Naive thymus-derived CD8-positive, alpha-beta T cell (primary cell): ENCODE measurements around the gene KAT8. TPM values are rescaled to one million over a fixed set of nuclear protein-coding genes. Genes with fewer than 3 reads are reported as not detected.

Source experiments
- ATAC-seq, 2 donors: fragments of 150-1000 bp; cut with Tn5 transposase in 1 of 2; sonication (Bioruptor Pico), chemical (Tn5 transposase) in 1 of 2; 1 replicate in 1 of 2; 2 replicates in 1 of 2; pipeline ENCODE4 v1.10.0; 2021; ENCODE audit warnings: mild to moderate bottlenecking in 2 of 2, moderate library complexity in 2 of 2
- POLR2A ChIA-PET: fragments of 350-600 bp; sonication (Branson Sonifier 250); formaldehyde crosslinking; loops from one replicate; lab custom pipeline; 2021; ENCODE audit warnings: antibody characterized with exemption; lab: Charles Lee
- DNase-seq, 10 donors: peaks; one replicate each; pipeline versions ENCODE4 v3.0.0 to v3.0.0-alpha.2; 2020 to 2022
- H3K27ac Mint-ChIP-seq, 10 donors: one replicate each; pipeline ENCODE4 v1.8.0; 2020 to 2022; ENCODE audit warnings: mild to moderate bottlenecking in 10 of 10, mixed read lengths in 10 of 10, moderate library complexity in 4 of 10, inconsistent platforms in 1 of 10
- H3K27me3 Mint-ChIP-seq, 5 donors: one replicate each; pipeline ENCODE4 v1.8.0; 2021 to 2022; ENCODE audit warnings: mixed read lengths in 5 of 5
- H3K36me3 Mint-ChIP-seq, 3 donors: one replicate each; pipeline ENCODE4 v1.8.0; 2020 to 2022; ENCODE audit warnings: mixed read lengths in 3 of 3, mild to moderate bottlenecking in 2 of 3, inconsistent platforms in 1 of 3
- H3K4me1 Mint-ChIP-seq, 4 donors: one replicate each; pipeline ENCODE4 v1.8.0; 2021 to 2022; ENCODE audit warnings: mixed read lengths in 4 of 4
- H3K4me3 Mint-ChIP-seq, 10 donors: one replicate each; pipeline ENCODE4 v1.8.0; 2020 to 2022; ENCODE audit warnings: mild to moderate bottlenecking in 10 of 10, mixed read lengths in 10 of 10, moderate library complexity in 6 of 10, inconsistent platforms in 1 of 10
- H3K9me3 Mint-ChIP-seq, 9 donors: one replicate each; pipeline ENCODE4 v1.8.0; 2020 to 2022; ENCODE audit warnings: mixed read lengths in 9 of 9, mild to moderate bottlenecking in 3 of 9, inconsistent platforms in 1 of 9, moderate library complexity in 1 of 9
- polyA plus RNA-seq, 3 donors: library from polyadenylated mRNA; unstranded; fragments of 300-500 nt; fragmentation: Illumina TruSeq; gene quantifications; one replicate each; pipeline ENCODE4 v1.2.3, GENCODE V29; 2021
- total RNA-seq, 8 experiments: library from RNA in 2 of 8; stranded (reverse) in 2 of 8; gene quantifications; one replicate each; pipeline ENCODE4 v1.2.3 and lab custom pipeline; 2021 to 2026

Gene KAT8
- total and polyA plus RNA-seq, 5 experiments from 2014 or later: 58.0 to 123 (median 90.5) TPM

- POLR2A ChIA-PET: interaction anchor here (0.6 kb wide), 1 partner anchor 16 kb away, joined by 3 read pairs; no protein-coding TSS in a partner anchor
- Mint-ChIP-seq H3K27ac (peak overlapping the region in 4 of 10 donors; percentile 4 to 69 (median 34)), H3K9me3 (no peaks in the 10 kb centered on the region), H3K36me3 (peaks cover 0 to 35% (median 0%) of the 10 kb centered on the region in 3 donors), H3K4me3 (no peak overlapping the region), H3K4me1 (peaks cover 9 to 25% (median 13%) of the 10 kb centered on the region in 4 donors), H3K27me3 (no peaks in the 10 kb centered on the region)
- ATAC-seq: no peak
- no peak for DNase-seq
Observed at GRCh38 chr16:31085411-31085810, 32.1 kb upstream of the KAT8 start.

GRCh38 chr16:31085873-31086628, 31.4 kb upstream of the KAT8 start:
- H3K4me3 Mint-ChIP-seq: no peak overlapping the region
- ATAC-seq: no peak
- H3K4me1 Mint-ChIP-seq: peaks cover 6 to 22% (median 11%) of the 10 kb centered on the region in 4 donors
- no peak for DNase-seq
- H3K27ac Mint-ChIP-seq: peak overlapping the region in 4 of 10 donors; percentile 24 to 64 (median 54)
- POLR2A ChIA-PET: interaction anchor here (0.6 kb wide), 1 partner anchor 17 kb away, joined by 3 read pairs; no protein-coding TSS in a partner anchor
- no peaks in the 10 kb centered on the region for H3K9me3 Mint-ChIP-seq
- no peaks in the 10 kb centered on the region for H3K27me3 Mint-ChIP-seq
- peaks cover 0 to 37% (median 0%) of the 10 kb centered on the region in 3 donors for H3K36me3 Mint-ChIP-seq

GRCh38 chr16:31086629-31086906, 30.9 kb upstream of the KAT8 start:
- POLR2A ChIA-PET: no interaction called here
- peaks cover 5 to 22% (median 10%) of the 10 kb centered on the region in 4 donors for H3K4me1 Mint-ChIP-seq
- no peak for ATAC-seq
- H3K9me3 Mint-ChIP-seq: no peaks in the 10 kb centered on the region
- no peaks in the 10 kb centered on the region for H3K27me3 Mint-ChIP-seq
- DNase-seq: no peak
- H3K27ac Mint-ChIP-seq: no peak overlapping the region
- H3K4me3 Mint-ChIP-seq: no peak overlapping the region
- H3K36me3 Mint-ChIP-seq: peaks cover 0 to 37% (median 0%) of the 10 kb centered on the region in 3 donors

GRCh38 chr16:31087481-31087880, 30.0 kb upstream of the KAT8 start:
- no peaks in the 10 kb centered on the region for H3K9me3 Mint-ChIP-seq
- H3K4me1 Mint-ChIP-seq: peaks cover 1 to 16% (median 5%) of the 10 kb centered on the region in 4 donors
- peaks cover 0 to 32% (median under 1%) of the 10 kb centered on the region in 3 donors for H3K36me3 Mint-ChIP-seq
- H3K27ac Mint-ChIP-seq: peak overlapping the region in 1 of 10 donors; percentile 3
- no peak overlapping the region for H3K4me3 Mint-ChIP-seq
- ATAC-seq (no peak), DNase-seq (no peak)
- POLR2A ChIA-PET: interaction anchor here (1.7 kb wide), 1 partner anchor 14 kb away, joined by 6 read pairs; the partner anchor contains the start of genes ZNF646 and ZNF668
- no peaks in the 10 kb centered on the region for H3K27me3 Mint-ChIP-seq

GRCh38 chr16:31087971-31088370, 29.5 kb upstream of the KAT8 start:
- H3K4me3 Mint-ChIP-seq: no peak overlapping the region
- peaks cover 0 to 30% (median 2%) of the 10 kb centered on the region in 3 donors for H3K36me3 Mint-ChIP-seq
- H3K9me3 Mint-ChIP-seq: no peaks in the 10 kb centered on the region
- peaks cover 0 to 19% (median 7%) of the 10 kb centered on the region in 4 donors for H3K4me1 Mint-ChIP-seq
- POLR2A ChIA-PET: interaction anchor here (1.7 kb wide), 1 partner anchor 15 kb away, joined by 6 read pairs; the partner anchor contains the start of genes ZNF646 and ZNF668
- ATAC-seq (no peak), DNase-seq (no peak)
- peak overlapping the region in 2 of 10 donors; percentile 51 to 75 for H3K27ac Mint-ChIP-seq
- no peaks in the 10 kb centered on the region for H3K27me3 Mint-ChIP-seq

- Mint-ChIP-seq H3K36me3 (peaks cover 0 to 25% (median 2%) of the 10 kb centered on the region in 3 donors), H3K9me3 (no peaks in the 10 kb centered on the region), H3K4me3 (no peak within 1 kb of the TSS), H3K27me3 (no peaks in the 10 kb centered on the region), H3K27ac (peak within 1 kb of the TSS in 6 of 10 donors; percentile 15 to 82 (median 59)), H3K4me1 (peaks cover 5 to 19% (median 8%) of the 10 kb centered on the region in 4 donors)
- DNase-seq (no peak), ATAC-seq (no peak)
- POLR2A ChIA-PET: interaction anchor here (1.7 kb wide), 1 partner anchor 15 kb away, joined by 6 read pairs; the partner anchor contains the start of genes ZNF646 and ZNF668
Observed at GRCh38 chr16:31088459-31089183, 28.8 kb upstream of the KAT8 start, which contains the start of gene PRSS53. TSS of gene PRSS53 (minus strand) at chr16:31088943. CDS start at chr16:31088809, 134 bp downstream.

- peaks cover 0 to 24% (median 2%) of the 10 kb centered on the region in 3 donors for H3K36me3 Mint-ChIP-seq
- POLR2A ChIA-PET: no interaction called here
- no peak overlapping the region for H3K4me3 Mint-ChIP-seq
- peak overlapping the region in 3 of 10 donors; percentile 16 to 82 (median 67) for H3K27ac Mint-ChIP-seq
- H3K4me1 Mint-ChIP-seq: peaks cover 11 to 24% (median 14%) of the 10 kb centered on the region in 4 donors
- H3K9me3 Mint-ChIP-seq: no peaks in the 10 kb centered on the region
- ATAC-seq: no peak
- DNase-seq: no peak
- H3K27me3 Mint-ChIP-seq: no peaks in the 10 kb centered on the region
Observed at GRCh38 chr16:31089199-31089598, 28.3 kb upstream of the KAT8 start.

GRCh38 chr16:31090540-31090939, 26.9 kb upstream of the KAT8 start:
- Mint-ChIP-seq H3K4me1 (peaks cover 13 to 30% (median 23%) of the 10 kb centered on the region in 4 donors), H3K36me3 (peaks cover 0 to 20% (median 2%) of the 10 kb centered on the region in 3 donors), H3K27ac (peak overlapping the region in 2 of 10 donors; percentile 34 to 57), H3K27me3 (no peaks in the 10 kb centered on the region), H3K4me3 (no peak overlapping the region), H3K9me3 (no peaks in the 10 kb centered on the region)
- POLR2A ChIA-PET: interaction anchor here (0.6 to 1.1 kb wide), 2 partner anchors 17 to 1284 kb away, joined by 3 to 4 read pairs; partner anchors contain the start of gene ZNF668
- ATAC-seq (no peak), DNase-seq (no peak)

- no peaks in the 10 kb centered on the region for H3K9me3 Mint-ChIP-seq
- H3K4me3 Mint-ChIP-seq: peak overlapping the region in 7 of 10 donors; percentile 11 to 92 (median 57)
- no peak for ATAC-seq
- POLR2A ChIA-PET: interaction anchor here (0.9 to 4.8 kb wide), 5 partner anchors 18 to 88 kb away, joined by 3 to 26 read pairs (median 5); partner anchors contain the start of genes FUS, KAT8, ZNF646 and ZNF668
- H3K27ac Mint-ChIP-seq: peak overlapping the region in 6 of 10 donors; percentile 11 to 75 (median 50)
- no peaks in the 10 kb centered on the region for H3K27me3 Mint-ChIP-seq
- H3K36me3 Mint-ChIP-seq: peaks cover 0 to 15% (median 2%) of the 10 kb centered on the region in 3 donors
- DNase-seq: no peak
- peaks cover 13 to 36% (median 32%) of the 10 kb centered on the region in 4 donors for H3K4me1 Mint-ChIP-seq
Observed at GRCh38 chr16:31092330-31092729, 25.1 kb upstream of the KAT8 start.

- Mint-ChIP-seq H3K27ac (peak overlapping the region in 4 of 10 donors; percentile 11 to 76 (median 54)), H3K4me3 (peak overlapping the region; percentile 41 to 92 (median 60)), H3K4me1 (peaks cover 13 to 36% (median 32%) of the 10 kb centered on the region in 4 donors), H3K27me3 (no peaks in the 10 kb centered on the region), H3K9me3 (no peaks in the 10 kb centered on the region), H3K36me3 (peaks cover 0 to 15% (median 2%) of the 10 kb centered on the region in 3 donors)
- ATAC-seq: no peak
- POLR2A ChIA-PET: interaction anchor here (0.9 to 4.8 kb wide), 7 partner anchors 19 to 87 kb away, joined by 3 to 26 read pairs (median 5); partner anchors contain the start of genes FUS, KAT8, ZNF646 and ZNF668
- no peak for DNase-seq
Observed at GRCh38 chr16:31093132-31093703, 24.2 kb upstream of the KAT8 start.

GRCh38 chr16:31094088-31094423, 23.4 kb upstream of the KAT8 start:
- ATAC-seq (no peak), DNase-seq (no peak)
- peak overlapping the region; percentile 89 to 98 (median 92) for H3K4me3 Mint-ChIP-seq
- H3K27ac Mint-ChIP-seq: peak overlapping the region; percentile 63 to 96 (median 92)
- no peaks in the 10 kb centered on the region for H3K27me3 Mint-ChIP-seq
- POLR2A ChIA-PET: interaction anchor here (0.7 to 4.8 kb wide), 7 partner anchors 20 to 238 kb away, joined by 3 to 26 read pairs (median 3); partner anchors contain the start of genes FUS, KAT8, ZNF646 and ZNF668
- H3K4me1 Mint-ChIP-seq: peaks cover 13 to 36% (median 32%) of the 10 kb centered on the region in 4 donors
- no peaks in the 10 kb centered on the region for H3K9me3 Mint-ChIP-seq
- peaks cover 0 to 15% (median 2%) of the 10 kb centered on the region in 3 donors for H3K36me3 Mint-ChIP-seq
